Endometrium (tissue), 2 donors: ENCODE results near the gene ZCCHC8.
"Not testable (repeated sequence)": the region's sequence is repeated elsewhere in the genome, so short reads cannot be mapped to it uniquely, and the experiment has no call there.

Experiments used
- FAIRE-seq: peaks from 2 replicates; lab custom pipeline; 2012; peaks lifted over from hg19 to GRCh38; lab: Jason Lieb, UNC
- donor health status: control.
- donor health status: control.

Gene ZCCHC8

DNA sequence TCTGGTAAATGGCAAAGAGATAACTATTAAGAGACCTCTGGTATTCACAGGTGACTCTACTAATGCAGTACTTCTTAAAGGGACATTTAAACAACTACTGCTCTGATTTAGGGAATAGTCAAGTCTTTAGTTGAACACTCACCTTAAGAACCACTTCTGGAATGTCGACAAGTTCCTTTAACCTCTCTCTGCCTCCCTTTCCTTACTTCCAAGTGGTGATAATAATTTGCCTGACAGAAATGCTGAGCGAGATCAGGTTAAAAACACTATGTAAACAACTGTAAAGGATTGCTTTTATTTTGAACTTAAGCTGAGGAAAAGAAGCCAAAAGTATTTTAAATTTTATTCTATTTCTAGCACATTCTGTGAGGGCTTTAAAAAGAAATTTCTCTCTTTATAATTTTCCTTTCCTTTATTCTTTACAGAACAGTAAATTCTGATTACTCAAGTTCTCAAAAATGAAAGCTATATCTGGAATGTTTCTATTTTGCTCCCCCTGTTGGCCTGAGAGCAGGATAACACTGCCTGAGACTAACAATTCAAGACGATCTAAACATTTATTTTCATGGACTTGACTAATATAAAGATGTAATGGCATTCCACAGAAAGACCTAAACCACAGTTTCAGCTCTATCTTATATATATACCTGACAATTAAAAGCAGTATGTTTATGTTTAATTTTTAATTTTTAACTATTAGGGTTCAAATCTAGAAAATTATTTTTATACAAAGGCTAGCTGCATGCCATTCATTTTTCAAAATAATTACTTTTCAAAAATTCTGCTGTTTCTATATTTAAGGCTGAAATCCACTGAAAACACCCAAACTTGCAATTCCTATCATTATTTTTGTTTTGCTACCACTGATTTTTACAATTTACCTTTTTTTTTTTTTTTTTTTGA lies 29.2 kb downstream of the ZCCHC8 start:
- FAIRE-seq: peak; percentile 58

DNA sequence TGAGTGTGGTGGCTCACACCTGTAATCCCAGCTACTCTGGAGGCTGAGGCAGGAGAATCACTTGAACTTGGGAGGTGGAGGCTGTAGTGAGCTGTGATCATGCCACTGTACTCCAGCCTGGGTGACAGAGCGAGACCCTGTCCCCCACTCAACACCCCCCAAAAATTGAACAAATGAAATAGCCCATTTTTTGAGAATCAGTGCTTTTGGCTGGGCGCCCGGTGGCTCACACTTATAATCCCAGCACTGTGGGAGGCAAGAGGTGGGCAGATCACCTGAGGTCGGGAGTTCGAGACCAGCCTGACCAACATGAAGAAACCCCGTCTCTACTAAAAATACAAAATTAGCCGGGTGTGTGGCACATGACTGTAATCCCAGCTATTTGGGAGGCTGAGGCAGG lies 30.2 kb downstream of the ZCCHC8 start:
- FAIRE-seq: not testable (repeated sequence)

- not testable (repeated sequence) for FAIRE-seq
Measured at GRCh38 chr12:122469856-122470255, 30.9 kb downstream of the ZCCHC8 start.

DNA sequence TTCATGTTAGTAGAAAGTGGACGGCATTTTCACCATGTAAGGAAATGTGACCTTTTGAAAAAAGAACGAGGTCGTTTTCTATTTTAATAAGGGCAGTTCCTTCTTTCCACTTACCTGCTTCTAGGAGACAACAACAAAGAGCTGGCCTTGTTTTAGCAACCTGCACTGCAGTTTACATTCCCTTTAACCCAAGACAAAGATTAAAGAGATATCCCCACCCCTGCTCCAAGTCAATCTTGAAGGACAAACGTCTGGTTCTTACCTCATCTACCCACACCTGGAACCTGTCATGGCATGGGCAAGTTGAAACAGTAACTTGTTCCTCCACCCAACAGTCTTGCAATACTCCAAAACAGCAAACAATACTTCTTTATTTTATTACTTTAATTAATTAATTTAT lies 32.7 kb downstream of the ZCCHC8 start:
- no peak for FAIRE-seq

GRCh38 chr12:122464317-122465042 lies 36.3 kb downstream of the ZCCHC8 start:
- FAIRE-seq: not testable (repeated sequence)

DNA sequence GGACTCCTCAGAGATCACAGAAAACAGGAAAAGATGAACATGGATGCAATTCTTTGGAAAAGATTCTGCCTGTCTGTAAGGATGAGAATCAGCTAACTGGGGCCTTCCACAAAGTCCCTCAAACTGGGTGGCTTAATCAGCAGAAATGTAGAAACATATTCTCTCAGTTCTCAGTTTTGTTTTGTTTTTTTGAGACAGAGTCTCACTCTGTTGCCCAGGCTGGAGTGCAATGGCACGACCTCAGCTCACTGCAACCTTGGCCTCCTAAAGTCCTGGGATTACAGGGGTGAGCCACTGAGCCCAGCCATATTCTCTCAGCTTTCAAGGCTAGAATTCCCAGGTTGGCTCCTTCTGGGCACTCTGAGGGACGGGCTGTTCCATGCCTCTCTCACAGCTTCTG lies 40.1 kb downstream of the ZCCHC8 start:
- FAIRE-seq: no peak

- FAIRE-seq: no peak
Measured at GRCh38 chr12:122460061-122460460, 40.7 kb downstream of the ZCCHC8 start.

DNA sequence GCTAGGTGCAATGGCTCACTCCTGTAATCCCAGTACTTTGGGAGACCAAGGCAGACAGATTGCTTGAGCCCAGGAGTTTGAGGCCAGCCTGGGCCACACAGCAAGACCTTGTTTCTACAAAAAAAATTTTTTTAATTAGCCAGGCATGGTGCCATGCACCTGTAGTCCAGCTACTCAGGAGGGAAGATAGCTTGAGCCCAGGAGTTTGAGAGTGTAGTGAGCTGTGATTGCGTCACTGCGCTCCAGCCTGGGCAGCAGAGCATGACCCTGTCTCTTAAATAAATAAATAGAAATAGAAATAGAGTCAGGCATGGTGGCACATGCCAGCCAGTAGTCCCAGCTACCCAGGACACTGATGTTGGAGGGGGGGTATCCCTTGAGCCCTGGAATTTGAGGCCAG lies 41.5 kb downstream of the ZCCHC8 start:
- no peak for FAIRE-seq

- FAIRE-seq: no peak
Measured at GRCh38 chr12:122458105-122459035, 42.4 kb downstream of the ZCCHC8 start.

GRCh38 chr12:122457627-122458026 lies 43.1 kb downstream of the ZCCHC8 start:
- FAIRE-seq: no peak

DNA sequence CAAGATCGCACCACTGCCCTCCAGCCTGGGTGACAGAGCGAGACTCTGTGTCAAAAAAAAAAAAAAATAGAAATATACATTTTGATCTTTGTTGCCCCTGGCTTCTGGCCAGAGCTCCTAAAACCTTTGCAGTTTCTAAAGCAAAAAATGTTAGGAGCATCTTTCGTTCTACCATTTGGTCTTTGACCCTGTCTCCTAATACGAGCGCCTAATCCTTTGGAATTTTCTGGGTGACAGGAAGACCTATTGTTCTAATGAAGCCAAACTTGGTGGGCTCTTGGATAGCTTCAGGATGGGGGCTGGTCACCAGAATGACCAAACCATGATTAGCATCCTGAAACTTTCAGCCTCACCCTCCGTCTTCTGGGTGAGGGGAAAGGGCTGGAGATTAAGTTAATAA lies 46.0 kb downstream of the ZCCHC8 start:
- FAIRE-seq: no peak

DNA sequence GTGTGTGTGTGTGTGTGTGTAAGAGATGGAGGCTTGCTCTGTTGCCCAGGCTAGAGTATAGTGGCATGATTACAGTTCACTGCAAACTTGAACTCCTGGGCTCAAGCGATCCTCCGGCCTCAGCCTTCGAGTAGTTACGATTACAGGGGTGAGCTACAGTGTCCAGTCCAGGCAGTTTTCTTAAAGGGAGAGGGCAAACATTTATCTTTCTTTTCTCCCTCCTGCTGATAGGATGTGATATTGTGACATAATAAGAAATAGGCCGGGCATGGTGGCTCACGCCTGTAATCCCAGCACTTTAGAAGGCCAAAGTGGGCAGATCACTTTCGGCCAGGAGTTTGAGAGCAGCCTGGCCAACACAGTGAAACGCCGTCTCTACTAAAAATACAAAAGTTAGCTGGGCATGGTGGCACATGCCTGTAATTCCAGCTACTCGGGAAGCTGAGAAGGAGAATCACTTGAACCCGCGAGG lies 46.4 kb downstream of the ZCCHC8 start:
- FAIRE-seq: no peak

- FAIRE-seq: no peak
Measured at GRCh38 chr12:122452701-122453285, 47.9 kb downstream of the ZCCHC8 start.

DNA sequence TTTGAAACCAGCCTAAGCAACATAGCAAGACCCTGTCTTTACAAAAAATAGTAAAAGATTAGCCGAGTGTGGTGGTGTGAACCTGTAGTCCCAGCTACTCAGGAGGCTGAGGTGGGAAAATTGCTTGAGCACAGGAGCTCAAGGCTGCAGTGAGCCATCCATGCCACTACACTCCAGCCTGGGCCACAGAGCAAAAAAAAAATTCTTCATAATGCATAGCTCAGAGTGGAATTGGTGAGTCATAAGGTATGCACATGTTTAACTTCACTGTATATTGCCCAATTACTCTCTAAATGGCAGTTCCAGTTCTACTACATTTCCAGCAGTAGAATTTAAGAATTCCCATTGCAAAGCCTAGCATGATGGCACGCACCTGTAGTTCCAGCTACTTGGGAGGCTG lies 51.4 kb downstream of the ZCCHC8 start:
- FAIRE-seq: no peak

- FAIRE-seq: not testable (repeated sequence)
Measured at GRCh38 chr12:122447825-122448224, 52.9 kb downstream of the ZCCHC8 start.

- FAIRE-seq: not testable (repeated sequence)
Measured at GRCh38 chr12:122446390-122446789, 54.3 kb downstream of the ZCCHC8 start.

GRCh38 chr12:122444071-122444470 lies 56.7 kb downstream of the ZCCHC8 start:
- FAIRE-seq: not testable (repeated sequence)

- FAIRE-seq: not testable (repeated sequence)
Measured at GRCh38 chr12:122438822-122439221, 61.9 kb downstream of the ZCCHC8 start.

DNA sequence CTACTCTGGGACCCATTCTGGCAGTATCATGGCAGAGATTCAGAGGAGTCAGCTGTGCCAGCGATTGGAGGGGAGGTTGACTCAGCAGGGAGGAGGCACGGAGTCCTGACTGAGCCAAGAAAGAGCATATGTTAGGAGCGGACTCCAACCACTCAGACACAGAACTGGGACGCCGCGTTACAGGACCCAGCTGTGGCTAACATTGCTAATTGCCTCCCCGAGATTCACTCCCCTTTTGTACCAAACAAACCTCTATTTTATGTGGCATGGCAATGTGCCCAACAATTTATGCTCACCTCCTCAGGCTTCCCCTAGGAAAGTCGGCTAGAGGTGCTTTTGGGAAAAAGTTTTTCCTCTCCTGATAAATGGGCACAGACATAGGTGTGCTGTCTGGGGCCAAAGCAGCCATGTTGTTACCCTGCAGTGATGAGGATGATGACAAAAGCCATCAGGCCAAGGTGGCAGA lies 63.0 kb downstream of the ZCCHC8 start:
- FAIRE-seq: no peak

GRCh38 chr12:122435186-122435585 lies 65.5 kb downstream of the ZCCHC8 start:
- no peak for FAIRE-seq

DNA sequence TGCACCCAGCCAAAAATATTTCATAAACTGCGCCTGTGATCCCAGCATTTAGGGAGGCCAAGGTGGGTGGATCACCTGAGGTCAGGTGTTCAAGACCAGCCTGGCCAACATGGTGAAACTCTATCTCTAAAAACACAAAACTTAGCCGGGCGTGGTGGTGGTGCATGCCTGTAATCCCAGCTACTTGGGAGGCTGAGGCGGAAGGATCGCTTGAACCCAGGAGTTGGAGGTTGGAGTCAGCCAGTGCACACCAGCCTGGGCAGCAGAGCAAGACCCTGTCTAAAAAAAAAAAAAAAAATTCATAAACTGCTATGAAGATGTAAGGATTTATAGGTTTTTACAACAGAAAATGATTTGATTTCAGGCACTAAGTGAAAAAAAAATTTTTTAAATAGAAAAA lies 71.7 kb downstream of the ZCCHC8 start:
- FAIRE-seq: not testable (repeated sequence)
